Astrocyte of the cerebellum (primary cell): ENCODE measurements around the gene DFFB.

Experiments used
- DNase-seq: peaks from one replicate; pipeline ENCODE4 v3.0.0-alpha.2; 2011; ENCODE audit warnings: low read depth
- H3K4me3 ChIP-seq: 2 replicates; pipeline ENCODE4 v1.5.1; 2011; ENCODE audit warnings: mild to moderate bottlenecking, low read depth, low read length, moderate library complexity
- in situ Hi-C: cut with HindIII; loops from 2 replicates; pipeline ENCODE4 v1.10.0; 2017; ENCODE audit warnings: low sequenced_read_pairs
- TF ChIP-seq, protein P1 (sequence below): IDR thresholded peaks from 2 replicates; pipeline ENCODE4 v1.5.1; 2012; ENCODE audit warnings: low read length, low read depth, moderate library complexity, mild to moderate bottlenecking; ENCODE audit errors: missing control alignments

DFFB gene

DNA sequence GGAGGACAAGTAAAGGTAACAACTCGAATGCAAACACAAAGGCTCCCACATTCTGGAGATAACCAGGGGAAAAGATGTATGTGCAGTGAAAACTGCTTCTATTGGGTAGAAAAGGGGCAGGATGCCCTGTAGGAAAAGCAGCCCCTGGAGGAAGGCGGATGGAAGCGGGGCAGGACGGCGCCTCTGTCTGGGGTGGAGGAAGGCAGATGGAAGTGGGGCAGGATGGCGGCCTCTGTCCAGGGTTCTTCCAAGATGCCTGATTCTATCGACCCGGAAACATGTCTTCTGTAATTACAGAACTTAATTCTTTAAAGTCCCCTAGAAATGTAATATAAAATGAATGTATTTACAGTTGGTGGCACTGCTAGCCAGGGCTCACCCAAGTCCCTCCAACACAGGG lies 37.0 kb upstream of the DFFB start:
- in situ Hi-C loops: no loop called here
- no peak for DNase-seq
- TF ChIP-seq, protein P1, sequence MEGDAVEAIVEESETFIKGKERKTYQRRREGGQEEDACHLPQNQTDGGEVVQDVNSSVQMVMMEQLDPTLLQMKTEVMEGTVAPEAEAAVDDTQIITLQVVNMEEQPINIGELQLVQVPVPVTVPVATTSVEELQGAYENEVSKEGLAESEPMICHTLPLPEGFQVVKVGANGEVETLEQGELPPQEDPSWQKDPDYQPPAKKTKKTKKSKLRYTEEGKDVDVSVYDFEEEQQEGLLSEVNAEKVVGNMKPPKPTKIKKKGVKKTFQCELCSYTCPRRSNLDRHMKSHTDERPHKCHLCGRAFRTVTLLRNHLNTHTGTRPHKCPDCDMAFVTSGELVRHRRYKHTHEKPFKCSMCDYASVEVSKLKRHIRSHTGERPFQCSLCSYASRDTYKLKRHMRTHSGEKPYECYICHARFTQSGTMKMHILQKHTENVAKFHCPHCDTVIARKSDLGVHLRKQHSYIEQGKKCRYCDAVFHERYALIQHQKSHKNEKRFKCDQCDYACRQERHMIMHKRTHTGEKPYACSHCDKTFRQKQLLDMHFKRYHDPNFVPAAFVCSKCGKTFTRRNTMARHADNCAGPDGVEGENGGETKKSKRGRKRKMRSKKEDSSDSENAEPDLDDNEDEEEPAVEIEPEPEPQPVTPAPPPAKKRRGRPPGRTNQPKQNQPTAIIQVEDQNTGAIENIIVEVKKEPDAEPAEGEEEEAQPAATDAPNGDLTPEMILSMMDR: no peak
- H3K4me3 ChIP-seq: no peak overlapping the region

DNA sequence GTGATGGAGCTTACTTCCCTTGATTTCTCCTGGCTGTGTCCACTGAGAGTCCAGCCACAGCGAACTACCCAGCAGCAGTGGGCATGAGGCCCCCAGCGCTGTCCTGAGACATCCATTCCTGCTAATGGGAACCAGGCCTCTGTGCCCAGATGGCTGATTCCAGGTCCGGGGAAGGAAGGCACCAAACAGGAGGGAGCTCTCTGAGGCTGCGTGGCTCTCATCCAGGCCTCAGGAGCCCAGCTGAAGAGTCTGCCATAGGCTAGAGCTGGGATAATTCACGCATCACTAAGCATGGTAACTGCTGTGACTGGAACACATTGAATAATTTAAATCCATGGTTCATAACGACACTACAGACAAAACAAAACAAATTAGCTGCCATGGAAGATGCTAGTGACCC lies 36.3 kb upstream of the DFFB start:
- peak; percentile 45 for DNase-seq
- in situ Hi-C loops: no loop called here
- TF ChIP-seq, protein P1: no peak
- no peak overlapping the region for H3K4me3 ChIP-seq

DNA sequence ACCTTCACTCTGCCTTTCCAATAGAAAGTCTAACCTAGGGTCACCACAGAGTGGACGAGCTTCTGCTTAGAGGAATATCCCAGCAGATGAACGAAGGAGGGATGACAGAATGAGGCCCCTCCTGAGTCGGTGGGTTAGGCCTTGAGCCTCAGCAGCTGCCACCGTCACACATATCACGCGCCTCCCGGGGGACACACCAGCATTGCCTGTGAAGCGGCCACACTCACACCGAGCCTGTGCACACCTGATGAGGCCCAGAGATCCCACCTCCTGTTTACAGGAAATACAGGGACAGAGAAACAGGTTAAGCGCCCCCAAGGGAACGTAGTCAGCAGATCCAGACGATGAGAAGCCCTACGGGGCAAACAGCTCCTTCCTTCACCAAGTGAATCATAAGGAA lies 35.8 kb upstream of the DFFB start:
- TF ChIP-seq, protein P1: no peak
- in situ Hi-C loops: no loop called here
- no peak overlapping the region for H3K4me3 ChIP-seq
- DNase-seq: no peak

DNA sequence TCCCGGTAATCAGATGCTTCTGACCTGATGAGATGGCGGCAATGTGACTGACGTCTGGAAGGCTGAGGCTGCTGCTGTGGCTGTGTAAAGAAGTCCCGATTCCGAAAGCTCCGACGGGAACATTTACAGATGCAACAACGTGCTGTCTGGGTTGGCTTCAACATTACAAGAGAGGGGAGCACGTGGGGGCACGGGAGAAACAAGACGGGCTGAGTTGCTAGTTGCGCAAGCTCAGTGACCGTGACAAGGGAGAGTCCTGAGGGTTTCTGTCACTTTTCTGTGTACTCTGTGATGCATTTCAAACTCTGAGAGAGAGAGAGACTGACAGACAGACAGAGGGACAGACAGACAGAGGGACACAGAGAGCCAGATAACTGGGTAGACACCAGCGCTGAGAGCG lies 35.4 kb upstream of the DFFB start:
- no peak for DNase-seq
- in situ Hi-C loops: no loop called here
- no peak overlapping the region for H3K4me3 ChIP-seq
- TF ChIP-seq, protein P1: no peak

DNA sequence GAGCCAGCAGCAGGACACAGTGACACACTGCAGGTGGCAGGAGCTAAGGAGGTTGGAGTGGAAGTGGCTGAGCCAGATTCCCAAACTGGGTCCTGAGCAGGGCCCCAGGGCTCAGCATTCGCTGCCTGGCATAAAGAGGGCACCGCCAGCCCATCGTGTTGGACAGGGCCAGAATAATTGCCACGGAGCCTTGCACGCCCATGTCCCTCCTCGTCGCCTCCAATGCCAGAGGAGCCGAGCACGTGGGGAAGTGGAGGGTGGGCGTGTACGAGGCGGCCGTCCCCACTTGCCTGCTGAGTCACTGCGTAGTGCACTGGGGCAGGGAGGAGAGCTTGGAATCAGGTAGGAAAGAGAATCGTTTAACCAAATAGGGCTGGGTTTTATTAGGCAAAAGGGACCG lies 34.9 kb upstream of the DFFB start:
- TF ChIP-seq, protein P1: no peak
- no peak for DNase-seq
- no peak overlapping the region for H3K4me3 ChIP-seq
- in situ Hi-C loops: no loop called here

DNA sequence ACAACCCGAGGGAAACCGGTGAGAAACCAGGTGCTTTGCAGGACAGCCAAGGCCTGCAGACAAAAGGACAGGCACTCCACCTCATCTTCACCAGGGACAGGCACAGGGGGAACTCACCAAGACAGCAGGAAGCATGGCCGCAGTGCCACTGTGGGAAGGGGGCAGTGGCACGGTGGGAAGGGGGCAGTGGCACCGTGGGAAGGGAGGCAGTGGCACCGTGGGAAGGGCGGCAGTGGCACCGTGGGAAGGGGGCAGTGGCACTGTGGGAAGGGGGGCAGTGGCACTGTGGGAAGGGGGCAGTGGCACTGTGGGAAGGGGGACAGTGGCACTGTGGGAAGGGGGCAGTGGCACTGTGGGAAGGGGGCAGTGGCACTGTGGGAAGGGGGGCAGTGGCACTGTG lies 32.6 kb upstream of the DFFB start:
- H3K4me3 ChIP-seq: no peak overlapping the region
- TF ChIP-seq, protein P1: no peak
- DNase-seq: no peak
- in situ Hi-C loops: no loop called here

DNA sequence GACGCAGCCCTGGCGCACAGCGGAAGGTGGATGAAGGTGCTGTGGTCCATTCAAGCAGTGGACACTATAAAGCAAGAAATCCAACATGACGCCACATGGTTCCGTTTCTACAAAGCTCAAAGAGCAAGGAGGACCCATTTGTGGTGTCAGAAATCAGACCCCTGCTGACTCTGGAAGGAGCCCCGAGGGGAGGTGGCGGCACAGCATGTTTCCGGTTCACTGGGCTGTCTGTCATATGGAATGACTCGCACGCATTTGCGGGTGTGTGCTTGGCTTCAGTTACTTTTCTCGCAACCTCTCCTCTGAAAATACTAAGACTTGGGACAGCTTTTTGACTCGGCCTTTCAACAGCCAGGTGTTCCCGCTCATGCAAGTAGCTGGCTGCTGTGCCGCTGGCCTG lies 31.9 kb upstream of the DFFB start:
- in situ Hi-C loops: no loop called here
- DNase-seq: no peak
- H3K4me3 ChIP-seq: no peak overlapping the region
- TF ChIP-seq, protein P1: no peak
